H7 (cell line): Measurements from ENCODE around the gene CAMK1D. TPM values are rescaled to one million over a fixed set of nuclear protein-coding genes. Genes with fewer than 3 reads are reported as not detected.
"Not testable (repeated sequence)": the region's sequence is repeated elsewhere in the genome, so short reads cannot be mapped to it uniquely, and the experiment has no call there.

Experiments used
- DNase-seq: peaks from one replicate; pipeline ENCODE4 v3.0.0; 2012
- H3K27me3 ChIP-seq: 2 replicates; pipeline ENCODE4 v1.6.0; 2011; ENCODE audit warnings: mild to moderate bottlenecking, low read length; ENCODE audit not compliant: control insufficient read depth, insufficient read depth
- H3K36me3 ChIP-seq: replicated peaks from 2 replicates; pipeline ENCODE4 v1.5.1; 2011; ENCODE audit warnings: low read length; ENCODE audit not compliant: control insufficient read depth, insufficient read depth
- H3K4me3 ChIP-seq: 2 replicates; pipeline ENCODE4 v1.5.1; 2011; ENCODE audit warnings: low read depth, mild to moderate bottlenecking, control low read depth, low read length, moderate library complexity; ENCODE audit not compliant: insufficient read depth
- total RNA-seq: library from RNA; depleted of rRNA; stranded (reverse); fragments of >200 nt; shearing (Covaris generic); gene quantifications from 2 replicates; pipeline ENCODE4 v1.2.3, GENCODE V29; 2014

The CAMK1D gene
- total RNA-seq, 1 experiment from 2014 or later, result 2.9 TPM

GRCh38 chr10:12430406-12430982 lies 81.1 kb downstream of the CAMK1D start:
- H3K4me3 ChIP-seq, result no peak overlapping the region
- no peaks in the 10 kb centered on the region for H3K27me3 ChIP-seq
- no peaks in the 10 kb centered on the region for H3K36me3 ChIP-seq
- no peak for DNase-seq

DNA sequence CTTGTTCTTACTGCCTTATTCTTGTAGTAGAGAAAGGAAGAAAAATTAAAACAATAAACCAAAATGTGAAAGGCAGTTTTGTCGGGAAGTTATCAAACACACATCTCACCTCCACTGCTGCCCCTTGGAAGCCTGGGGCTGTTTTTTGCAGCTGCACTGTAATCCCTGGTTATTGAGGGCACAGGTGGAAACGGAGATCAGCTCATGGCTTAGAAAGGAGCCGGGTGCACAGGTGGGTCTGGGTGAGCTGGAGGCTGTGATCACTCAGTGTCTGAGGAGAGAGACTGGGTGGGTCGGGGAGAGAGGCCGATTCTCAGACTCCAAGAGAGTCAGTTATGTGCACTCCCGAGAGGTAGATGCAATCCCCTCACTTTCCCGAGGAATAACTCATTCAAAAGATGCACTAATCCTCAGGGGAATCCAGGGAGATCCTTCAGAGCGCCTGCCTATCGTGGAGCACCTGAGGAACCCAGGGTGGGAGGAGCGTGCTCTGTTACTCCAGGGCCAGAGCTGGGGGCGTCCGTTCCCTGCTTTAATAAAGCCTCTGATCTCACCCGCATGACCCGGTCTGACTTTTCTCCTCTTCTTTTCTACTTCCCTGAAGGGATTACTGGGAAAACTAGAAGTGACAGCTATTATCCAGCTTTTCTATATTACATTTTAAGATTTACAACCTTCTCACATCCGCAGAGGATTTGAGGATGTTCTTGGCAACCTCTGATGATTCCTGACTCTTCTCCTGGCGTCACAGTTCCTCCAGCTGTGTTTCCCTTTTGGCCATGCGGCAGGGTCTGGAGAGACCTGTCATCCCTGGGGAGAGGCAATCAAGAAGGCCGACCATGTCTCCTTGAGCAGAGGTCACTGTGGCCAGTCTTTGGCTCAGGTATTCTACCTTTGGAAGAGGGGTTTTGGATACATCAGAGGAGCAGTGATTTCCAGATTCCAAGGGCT lies 82.1 kb downstream of the CAMK1D start:
- no peak for DNase-seq
- Histone ChIP-seq H3K4me3 (no peak overlapping the region), H3K36me3 (no peaks in the 10 kb centered on the region), H3K27me3 (no peaks in the 10 kb centered on the region)

DNA sequence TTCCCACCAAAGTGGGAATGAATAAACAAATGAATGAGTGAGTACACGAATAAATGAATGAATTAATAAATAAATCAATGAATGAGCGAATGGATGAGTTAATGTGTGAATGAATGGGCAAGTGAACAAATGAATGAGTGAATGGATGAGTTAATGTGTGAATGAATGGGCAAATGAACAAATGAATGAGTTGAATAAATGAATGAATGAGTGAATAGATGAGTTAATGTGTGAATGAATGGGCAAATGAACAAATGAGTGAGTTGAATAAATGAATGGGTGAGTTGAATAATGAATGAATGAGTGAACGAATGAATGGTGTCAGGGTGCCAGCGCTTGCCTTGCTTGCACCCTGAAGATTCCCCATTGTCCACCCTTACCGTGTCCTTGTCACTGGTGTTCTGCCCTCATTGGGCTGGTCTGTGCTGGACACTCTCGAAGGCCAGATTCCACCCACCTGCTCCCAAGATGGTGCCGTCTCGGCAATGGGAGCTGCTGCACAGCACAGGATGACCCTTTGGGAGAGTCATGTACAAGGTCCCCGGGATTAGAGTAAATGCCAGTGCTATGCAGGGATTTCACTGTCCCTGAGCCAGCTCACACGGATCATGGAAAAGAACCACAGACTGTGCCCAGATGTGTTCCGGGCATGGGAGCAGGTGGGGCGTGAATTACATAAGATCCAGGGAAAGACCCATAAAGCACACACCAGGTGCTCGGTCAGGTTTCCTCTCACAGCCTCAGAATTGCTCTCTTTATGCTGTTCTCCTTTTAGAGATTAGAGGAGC lies 83.2 kb downstream of the CAMK1D start:
- Histone ChIP-seq H3K4me3 (no peak overlapping the region), H3K27me3 (no peaks in the 10 kb centered on the region), H3K36me3 (no peaks in the 10 kb centered on the region)
- DNase-seq, result no peak

- H3K4me3 ChIP-seq, result no peak overlapping the region
- H3K36me3 ChIP-seq, result no peaks in the 10 kb centered on the region
- DNase-seq, result no peak
- H3K27me3 ChIP-seq, result no peaks in the 10 kb centered on the region
Observed at GRCh38 chr10:12434277-12434676, 84.9 kb downstream of the CAMK1D start.

- not testable (repeated sequence) for DNase-seq, H3K36me3 ChIP-seq, H3K4me3 ChIP-seq, H3K27me3 ChIP-seq
Observed at GRCh38 chr10:12434677-12435076, 85.3 kb downstream of the CAMK1D start.

DNA sequence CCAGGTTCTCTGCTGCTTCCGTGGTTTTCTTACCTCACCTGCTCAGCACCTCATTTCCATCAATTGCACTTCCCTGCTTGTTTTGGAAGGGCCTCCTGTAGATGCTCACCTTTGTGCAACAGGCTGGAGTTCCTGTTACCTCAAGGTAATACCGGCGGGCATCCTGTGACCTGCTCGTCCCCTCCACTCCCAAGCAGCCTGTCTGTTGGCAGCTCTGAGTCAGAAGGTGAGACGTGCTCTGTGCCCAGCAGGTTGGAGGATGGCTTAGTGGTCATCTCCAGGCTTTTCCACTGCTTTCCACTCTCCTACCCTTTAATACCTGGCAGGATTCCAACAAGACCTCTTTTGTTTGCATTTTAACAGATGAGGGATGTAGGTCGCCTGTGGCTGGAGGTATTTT lies 86.0 kb downstream of the CAMK1D start:
- DNase-seq, result no peak
- Histone ChIP-seq H3K36me3 (no peaks in the 10 kb centered on the region), H3K27me3 (no peaks in the 10 kb centered on the region), H3K4me3 (no peak overlapping the region)

GRCh38 chr10:12438919-12439692 lies 89.8 kb downstream of the CAMK1D start:
- Histone ChIP-seq H3K4me3 (no peak overlapping the region), H3K27me3 (no peaks in the 10 kb centered on the region), H3K36me3 (no peaks in the 10 kb centered on the region)
- no peak for DNase-seq

DNA sequence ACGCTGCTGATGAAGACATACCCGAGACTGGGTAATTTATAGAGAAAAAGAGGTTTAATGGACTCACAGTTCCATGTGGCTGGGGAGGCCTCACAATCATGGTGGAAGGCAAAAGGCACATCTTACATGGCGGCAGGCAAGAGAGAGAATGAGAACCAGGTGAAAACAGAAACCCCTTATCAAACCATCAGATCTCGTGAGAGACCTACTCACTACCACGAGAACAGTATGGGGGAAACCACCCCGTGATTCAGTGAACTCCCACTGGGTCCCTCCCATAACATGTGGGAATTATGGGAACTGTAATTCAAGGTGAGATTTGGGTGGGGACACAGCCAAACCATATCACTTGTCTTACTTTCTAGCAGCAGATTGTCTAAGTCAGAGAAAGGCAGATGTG lies 90.4 kb downstream of the CAMK1D start:
- H3K36me3 ChIP-seq, H3K4me3 ChIP-seq, DNase-seq, H3K27me3 ChIP-seq: not testable (repeated sequence)

DNA sequence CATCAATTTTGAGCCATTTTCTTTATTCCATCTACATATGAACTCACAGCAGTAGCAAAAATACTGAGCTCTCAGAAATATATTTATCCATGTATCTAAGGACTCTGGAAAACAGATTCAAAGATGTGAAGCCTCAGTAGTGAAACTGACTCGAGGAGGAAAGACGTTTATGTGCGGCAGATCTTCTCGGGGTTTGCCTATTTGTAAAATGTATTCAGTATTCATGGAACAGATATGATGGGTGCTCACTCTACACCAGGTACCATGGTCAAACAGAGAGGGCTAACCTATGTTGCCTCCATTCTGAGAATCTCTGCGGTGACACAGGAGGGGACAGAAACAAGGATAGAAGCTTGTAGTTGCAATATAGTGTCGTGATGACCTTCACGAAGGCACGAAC lies 93.7 kb downstream of the CAMK1D start:
- no peak for DNase-seq
- H3K27me3 ChIP-seq, result no peaks in the 10 kb centered on the region
- no peaks in the 10 kb centered on the region for H3K36me3 ChIP-seq
- H3K4me3 ChIP-seq, result no peak overlapping the region

GRCh38 chr10:12444981-12445700 lies 95.8 kb downstream of the CAMK1D start:
- no peaks in the 10 kb centered on the region for H3K36me3 ChIP-seq
- no peak for DNase-seq
- no peak overlapping the region for H3K4me3 ChIP-seq
- no peaks in the 10 kb centered on the region for H3K27me3 ChIP-seq

GRCh38 chr10:12445701-12446334 lies 96.5 kb downstream of the CAMK1D start:
- H3K27me3 ChIP-seq, result no peaks in the 10 kb centered on the region
- no peaks in the 10 kb centered on the region for H3K36me3 ChIP-seq
- no peak for DNase-seq
- H3K4me3 ChIP-seq, result no peak overlapping the region

DNA sequence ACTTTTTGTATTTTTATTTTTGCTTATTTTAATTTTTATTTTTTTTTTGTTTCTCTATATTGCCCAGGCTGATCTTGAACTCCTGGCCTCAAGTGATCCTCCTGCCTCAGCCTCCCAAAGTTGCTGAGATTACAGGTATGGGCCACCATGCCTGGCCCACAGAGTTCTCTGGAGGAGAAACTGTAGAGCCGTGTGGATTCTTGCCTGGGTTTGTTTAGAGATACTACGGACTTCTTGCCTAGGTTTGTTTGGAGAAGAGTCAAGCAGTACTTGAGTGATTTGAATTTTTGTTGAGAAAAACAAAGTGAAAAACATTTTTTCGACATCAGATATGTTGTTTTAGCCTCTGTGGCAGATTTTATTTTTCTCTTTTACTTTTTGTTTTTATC lies 99.0 kb downstream of the CAMK1D start:
- Histone ChIP-seq H3K4me3 (no peak overlapping the region), H3K36me3 (no peaks in the 10 kb centered on the region), H3K27me3 (no peaks in the 10 kb centered on the region)
- no peak for DNase-seq

- DNase-seq, result no peak
- H3K36me3 ChIP-seq, result no peaks in the 10 kb centered on the region
- no peaks in the 10 kb centered on the region for H3K27me3 ChIP-seq
- H3K4me3 ChIP-seq, result no peak overlapping the region
Observed at GRCh38 chr10:12448729-12449391, 99.5 kb downstream of the CAMK1D start.
